OCI-LY7 (cell line): ENCODE measurements around the gene SECTM1. TPM values are rescaled to one million over a fixed set of nuclear protein-coding genes. Genes with fewer than 3 reads are reported as not detected.

Experiments used
- BruUV-seq: library from RNA; stranded (reverse); fragments of 400-500 nt; replicated peaks from 2 replicates; lab custom pipeline; 2021; lab: Mats Ljungman, UMichigan
- CTCF ChIA-PET: fragments of 300-600 bp; sonication (Branson Sonifier 250); formaldehyde crosslinking; loops from one replicate; lab custom pipeline; 2022; ENCODE audit warnings: antibody characterized with exemption; ENCODE audit not compliant: unreplicated experiment; lab: Charles Lee
- POLR2A ChIA-PET: fragments of 300-600 bp; sonication (Branson Sonifier 250); formaldehyde crosslinking; loops from one replicate; lab custom pipeline; 2022; ENCODE audit warnings: antibody characterized with exemption; lab: Charles Lee
- DNase-seq: peaks from one replicate; pipeline ENCODE4 v3.0.0-alpha.2; 2015; ENCODE audit warnings: low spot score
- H2AFZ ChIP-seq: fragments of 200-600 bp; sonication (generic), shearing (Covaris generic); 2 replicates; pipeline ENCODE4 v1.6.1; 2014; ENCODE audit warnings: mild to moderate bottlenecking, antibody characterized with exemption, low read length, moderate library complexity
- H3K27ac ChIP-seq: fragments of 200-600 bp; sonication (generic); 2 replicates; pipeline ENCODE4 v1.5.1; 2014; ENCODE audit warnings: mixed run types, low read depth, mild to moderate bottlenecking, moderate library complexity, low read length, inconsistent platforms; ENCODE audit not compliant: poor library complexity, severe bottlenecking
- H3K36me3 ChIP-seq: fragments of 200-600 bp; sonication (generic); 2 replicates; pipeline ENCODE4 v1.6.1; 2014; ENCODE audit warnings: mild to moderate bottlenecking, antibody characterized with exemption, low read length, moderate library complexity, mixed read lengths; ENCODE audit not compliant: insufficient read depth
- H3K4me1 ChIP-seq: fragments of 200-600 bp; sonication (generic); 2 replicates; pipeline ENCODE4 v1.5.1; 2014; ENCODE audit warnings: mild to moderate bottlenecking, low read length; ENCODE audit not compliant: insufficient read depth, poor library complexity, severe bottlenecking
- H3K4me2 ChIP-seq: fragments of 200-600 bp; sonication (generic); 2 replicates; pipeline ENCODE4 v1.6.1; 2014; ENCODE audit warnings: mild to moderate bottlenecking, low read length
- H3K4me3 ChIP-seq: fragments of 200-600 bp; sonication (generic); 2 replicates; pipeline ENCODE4 v1.5.1; 2014; ENCODE audit warnings: mild to moderate bottlenecking, low read depth, low read length; ENCODE audit not compliant: poor library complexity, severe bottlenecking
- H3K79me2 ChIP-seq: fragments of 200-600 bp; sonication (generic); 2 replicates; pipeline ENCODE4 v1.6.1; 2016; ENCODE audit warnings: low read depth, mild to moderate bottlenecking, low read length, moderate library complexity, mixed read lengths; ENCODE audit not compliant: insufficient read depth
- H3K9me2 ChIP-seq: fragments of 200-600 bp; sonication (generic); 2 replicates; pipeline ENCODE4 v1.6.1; 2016; ENCODE audit warnings: mild to moderate bottlenecking, low read length, mixed read lengths; ENCODE audit not compliant: insufficient read depth
- H3K9me3 ChIP-seq: fragments of 200-600 bp; sonication (generic); 2 replicates; pipeline ENCODE4 v1.6.1; 2014; ENCODE audit warnings: mild to moderate bottlenecking, mixed run types, low read length, mixed read lengths
- H4K20me1 ChIP-seq: fragments of 200-600 bp; sonication (generic); 2 replicates; pipeline ENCODE4 v1.6.1; 2014; ENCODE audit warnings: mild to moderate bottlenecking, antibody characterized with exemption, low read length, moderate library complexity, mixed read lengths; ENCODE audit not compliant: insufficient read depth
- EZH2phosphoT487 ChIP-seq: fragments of 200-600 bp; sonication (generic); IDR thresholded peaks from 2 replicates; pipeline ENCODE4 v1.6.1; 2018; ENCODE audit warnings: low read depth, borderline replicate concordance, mild to moderate bottlenecking, mixed run types, antibody characterized with exemption, low read length, moderate library complexity, mixed read lengths
- intact Hi-C: fragments of 100-400 bp; cut with micrococcal nuclease; formaldehyde crosslinking; loops from one replicate; pipeline ENCODE4 v1.10.0; 2022; ENCODE audit not compliant: unreplicated experiment
- total RNA-seq, 2 experiments: library from RNA; depleted of rRNA in 1 of 2; stranded (reverse); fragments of >200 nt in 1 of 2; shearing (Covaris generic) in 1 of 2; gene quantifications; 2 replicates each; pipeline ENCODE4 v1.2.3, GENCODE V29; 2014 to 2022
- TF ChIP-seq, protein P1 (sequence below): fragments of 200-600 bp; sonication (generic); conservative IDR thresholded peaks from 2 replicates; pipeline ENCODE4 v1.5.1; 2014; ENCODE audit warnings: mild to moderate bottlenecking, antibody characterized with exemption, low read length, moderate library complexity, mixed read lengths

The SECTM1 gene
- total RNA-seq, 2 experiments from 2014 or later: not detected

DNA sequence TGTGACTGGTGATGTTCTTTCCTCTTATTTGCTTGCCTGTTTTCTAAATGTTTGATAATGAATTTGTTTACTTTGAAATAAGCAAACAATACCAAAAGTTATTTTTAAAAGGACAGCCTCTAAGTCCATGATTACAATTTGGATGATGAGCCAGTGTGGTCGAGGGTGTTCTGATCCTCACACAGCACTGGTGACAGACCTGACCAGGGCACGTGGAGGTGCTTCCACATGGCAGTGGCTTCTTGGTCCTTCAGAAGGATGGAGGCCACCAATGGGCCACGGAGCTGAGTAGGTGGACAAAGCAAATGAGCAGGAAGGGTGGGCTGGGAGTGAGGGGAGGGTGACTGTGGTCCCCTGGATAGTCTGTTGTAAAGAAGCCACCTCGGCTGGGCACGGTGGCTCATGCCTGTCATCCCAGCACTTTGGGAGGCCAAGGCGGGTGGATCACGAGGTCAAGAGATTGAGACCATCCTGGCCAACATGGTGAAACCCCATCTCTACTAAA lies 21.3 kb upstream of the SECTM1 start:
- Histone ChIP-seq H3K79me2 (no peaks in the 10 kb centered on the region), H4K20me1 (no peaks in the 10 kb centered on the region), H2AFZ (no peak overlapping the region), H3K9me3 (no peaks in the 10 kb centered on the region), H3K27ac (no peak overlapping the region), H3K4me1 (peaks cover 83% of the 10 kb centered on the region), H3K9me2 (no peaks in the 10 kb centered on the region), H3K4me2 (no peak overlapping the region), H3K36me3 (no peaks in the 10 kb centered on the region), H3K4me3 (no peak overlapping the region)
- TF ChIP-seq, protein P1, sequence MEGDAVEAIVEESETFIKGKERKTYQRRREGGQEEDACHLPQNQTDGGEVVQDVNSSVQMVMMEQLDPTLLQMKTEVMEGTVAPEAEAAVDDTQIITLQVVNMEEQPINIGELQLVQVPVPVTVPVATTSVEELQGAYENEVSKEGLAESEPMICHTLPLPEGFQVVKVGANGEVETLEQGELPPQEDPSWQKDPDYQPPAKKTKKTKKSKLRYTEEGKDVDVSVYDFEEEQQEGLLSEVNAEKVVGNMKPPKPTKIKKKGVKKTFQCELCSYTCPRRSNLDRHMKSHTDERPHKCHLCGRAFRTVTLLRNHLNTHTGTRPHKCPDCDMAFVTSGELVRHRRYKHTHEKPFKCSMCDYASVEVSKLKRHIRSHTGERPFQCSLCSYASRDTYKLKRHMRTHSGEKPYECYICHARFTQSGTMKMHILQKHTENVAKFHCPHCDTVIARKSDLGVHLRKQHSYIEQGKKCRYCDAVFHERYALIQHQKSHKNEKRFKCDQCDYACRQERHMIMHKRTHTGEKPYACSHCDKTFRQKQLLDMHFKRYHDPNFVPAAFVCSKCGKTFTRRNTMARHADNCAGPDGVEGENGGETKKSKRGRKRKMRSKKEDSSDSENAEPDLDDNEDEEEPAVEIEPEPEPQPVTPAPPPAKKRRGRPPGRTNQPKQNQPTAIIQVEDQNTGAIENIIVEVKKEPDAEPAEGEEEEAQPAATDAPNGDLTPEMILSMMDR: no peak
- no peak for TF ChIP-seq EZH2phosphoT487
- DNase-seq: no peak
- intact Hi-C loops: loop anchor here (5.0 kb wide), 2 partner anchors 412 to 517 kb away; no protein-coding TSS in a partner anchor
- ChIA-PET POLR2A (no interaction called here), CTCF (no interaction called here)
- BruUV-seq: no TSS peak

DNA sequence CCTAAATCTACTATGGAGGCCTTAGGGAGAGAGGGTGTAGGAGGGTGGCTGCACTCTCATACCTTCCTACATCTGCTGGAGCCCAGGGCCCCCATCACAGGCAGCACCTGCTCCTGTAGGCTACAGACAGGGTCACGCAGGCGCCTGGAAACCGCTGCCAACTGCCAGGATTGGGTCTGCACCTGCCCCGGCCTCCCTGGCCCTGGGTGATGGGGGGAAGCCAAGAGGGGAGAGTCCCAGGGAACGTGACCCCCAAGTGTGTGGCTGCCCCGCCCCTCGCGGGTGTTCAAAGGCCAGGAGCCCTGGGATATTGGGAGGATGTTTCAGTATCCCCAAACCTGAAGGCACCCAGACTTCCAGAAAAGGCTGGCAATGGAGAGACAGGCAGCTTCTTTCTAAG lies 19.9 kb upstream of the SECTM1 start:
- H3K4me3 ChIP-seq: no peak overlapping the region
- TF ChIP-seq, protein P1: no peak
- TF ChIP-seq EZH2phosphoT487: no peak
- ChIA-PET CTCF (no interaction called here), POLR2A (interaction anchor here (0.7 kb wide), 1 partner anchor 69 kb away, joined by 3 read pairs; no protein-coding TSS in a partner anchor)
- H4K20me1 ChIP-seq: no peaks in the 10 kb centered on the region
- intact Hi-C loops: loop anchor here (5.0 kb wide), 2 partner anchors 414 to 519 kb away; no protein-coding TSS in a partner anchor
- H3K4me1 ChIP-seq: peaks cover 81% of the 10 kb centered on the region
- no TSS peak for BruUV-seq
- H3K9me3 ChIP-seq: no peaks in the 10 kb centered on the region
- no peak for DNase-seq
- no peaks in the 10 kb centered on the region for H3K79me2 ChIP-seq
- H3K9me2 ChIP-seq: no peaks in the 10 kb centered on the region
- no peak overlapping the region for H2AFZ ChIP-seq
- H3K36me3 ChIP-seq: no peaks in the 10 kb centered on the region
- H3K27ac ChIP-seq: no peak overlapping the region
- H3K4me2 ChIP-seq: no peak overlapping the region
